GM12875 (cell line): ENCODE measurements around the gene HPS1.

ENCODE experiments used
- H3K4me3 ChIP-seq: one replicate; pipeline ENCODE4 v1.5.1; 2011; ENCODE audit warnings: low read depth, low read length, control low read depth
- TF ChIP-seq, protein P1 (sequence below): IDR thresholded peaks from 2 replicates; pipeline ENCODE4 v1.5.1; 2011; ENCODE audit warnings: low read depth, mild to moderate bottlenecking, control low read depth, inconsistent platforms, low read length, moderate library complexity, borderline replicate concordance; ENCODE audit not compliant: insufficient read depth

HPS1 gene

DNA sequence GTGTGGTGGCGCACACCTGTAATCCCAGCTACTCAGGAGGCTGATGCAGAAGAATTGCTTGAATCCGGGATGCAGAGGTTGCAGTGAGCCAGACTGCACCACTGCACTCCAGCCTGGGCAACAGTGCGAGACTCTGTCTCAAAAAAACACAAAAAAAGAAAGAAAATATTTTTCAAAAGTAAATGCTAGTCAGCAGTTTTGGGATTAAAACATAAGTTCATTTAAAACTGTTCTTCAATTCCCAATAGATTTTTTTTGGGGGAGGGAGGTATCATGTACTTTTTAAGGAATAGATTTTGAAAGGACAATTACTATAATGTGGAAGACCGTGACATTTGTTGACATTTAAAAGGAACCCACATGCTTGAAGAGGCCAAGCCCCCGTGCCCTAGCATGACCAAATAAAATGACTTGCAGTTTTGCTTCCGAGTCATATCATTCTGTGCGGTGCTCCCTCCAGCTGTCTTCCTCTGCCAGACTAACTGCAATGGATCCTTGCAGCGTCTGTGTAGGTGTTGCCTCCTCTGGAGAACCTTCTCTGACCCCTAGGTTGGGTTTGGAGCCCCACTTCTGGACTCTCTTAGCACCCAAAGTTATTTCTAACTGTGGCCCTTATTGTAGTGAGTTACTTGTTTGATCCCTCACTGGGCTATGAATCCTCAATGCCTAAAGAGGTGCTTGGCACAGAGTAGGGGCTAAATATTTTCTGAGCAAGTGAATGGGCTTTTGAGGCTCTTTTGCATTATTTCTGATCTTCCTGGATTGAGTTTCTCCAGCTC is 17.4 kb upstream of the HPS1 start:
- TF ChIP-seq, protein P1, sequence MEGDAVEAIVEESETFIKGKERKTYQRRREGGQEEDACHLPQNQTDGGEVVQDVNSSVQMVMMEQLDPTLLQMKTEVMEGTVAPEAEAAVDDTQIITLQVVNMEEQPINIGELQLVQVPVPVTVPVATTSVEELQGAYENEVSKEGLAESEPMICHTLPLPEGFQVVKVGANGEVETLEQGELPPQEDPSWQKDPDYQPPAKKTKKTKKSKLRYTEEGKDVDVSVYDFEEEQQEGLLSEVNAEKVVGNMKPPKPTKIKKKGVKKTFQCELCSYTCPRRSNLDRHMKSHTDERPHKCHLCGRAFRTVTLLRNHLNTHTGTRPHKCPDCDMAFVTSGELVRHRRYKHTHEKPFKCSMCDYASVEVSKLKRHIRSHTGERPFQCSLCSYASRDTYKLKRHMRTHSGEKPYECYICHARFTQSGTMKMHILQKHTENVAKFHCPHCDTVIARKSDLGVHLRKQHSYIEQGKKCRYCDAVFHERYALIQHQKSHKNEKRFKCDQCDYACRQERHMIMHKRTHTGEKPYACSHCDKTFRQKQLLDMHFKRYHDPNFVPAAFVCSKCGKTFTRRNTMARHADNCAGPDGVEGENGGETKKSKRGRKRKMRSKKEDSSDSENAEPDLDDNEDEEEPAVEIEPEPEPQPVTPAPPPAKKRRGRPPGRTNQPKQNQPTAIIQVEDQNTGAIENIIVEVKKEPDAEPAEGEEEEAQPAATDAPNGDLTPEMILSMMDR, result no peak
- no peak overlapping the region for H3K4me3 ChIP-seq

DNA sequence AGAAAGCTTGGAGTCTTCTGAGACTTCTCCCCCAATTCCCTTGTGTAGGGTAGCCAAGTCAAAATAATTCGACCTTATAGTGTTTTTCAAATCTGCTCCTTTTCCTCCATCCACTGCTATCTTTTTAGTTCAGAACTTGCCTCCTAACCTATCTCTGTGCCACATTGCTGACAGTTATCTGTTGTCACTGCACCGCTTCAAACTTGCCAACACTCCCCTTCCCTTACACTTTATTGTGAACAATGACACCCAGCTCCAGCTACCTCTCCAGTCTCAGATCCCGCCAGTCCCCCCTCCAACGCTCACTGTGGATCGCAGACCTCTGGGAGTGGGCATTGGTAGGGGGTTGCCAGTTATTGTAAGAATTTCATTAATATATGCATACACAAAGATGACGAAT is 16.3 kb upstream of the HPS1 start:
- H3K4me3 ChIP-seq, result no peak overlapping the region
- TF ChIP-seq, protein P1, result no peak

DNA sequence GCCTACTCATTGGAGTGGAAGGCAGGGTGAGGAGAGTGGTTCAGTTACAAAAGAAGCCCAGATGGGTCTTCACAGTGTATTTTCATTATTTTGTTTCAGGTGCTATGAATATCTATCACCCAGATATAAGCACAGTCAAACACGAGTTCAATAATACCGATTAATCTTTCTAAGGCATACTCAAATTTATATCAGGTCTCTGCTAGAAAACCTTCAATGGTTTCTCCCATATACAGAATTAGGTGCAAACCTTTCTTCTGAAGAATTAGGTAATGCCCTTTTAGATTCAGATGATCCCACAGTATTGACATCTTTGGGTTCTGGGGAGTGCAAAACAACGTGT is 14.7 kb upstream of the HPS1 start:
- TF ChIP-seq, protein P1, result no peak
- H3K4me3 ChIP-seq, result no peak overlapping the region

DNA sequence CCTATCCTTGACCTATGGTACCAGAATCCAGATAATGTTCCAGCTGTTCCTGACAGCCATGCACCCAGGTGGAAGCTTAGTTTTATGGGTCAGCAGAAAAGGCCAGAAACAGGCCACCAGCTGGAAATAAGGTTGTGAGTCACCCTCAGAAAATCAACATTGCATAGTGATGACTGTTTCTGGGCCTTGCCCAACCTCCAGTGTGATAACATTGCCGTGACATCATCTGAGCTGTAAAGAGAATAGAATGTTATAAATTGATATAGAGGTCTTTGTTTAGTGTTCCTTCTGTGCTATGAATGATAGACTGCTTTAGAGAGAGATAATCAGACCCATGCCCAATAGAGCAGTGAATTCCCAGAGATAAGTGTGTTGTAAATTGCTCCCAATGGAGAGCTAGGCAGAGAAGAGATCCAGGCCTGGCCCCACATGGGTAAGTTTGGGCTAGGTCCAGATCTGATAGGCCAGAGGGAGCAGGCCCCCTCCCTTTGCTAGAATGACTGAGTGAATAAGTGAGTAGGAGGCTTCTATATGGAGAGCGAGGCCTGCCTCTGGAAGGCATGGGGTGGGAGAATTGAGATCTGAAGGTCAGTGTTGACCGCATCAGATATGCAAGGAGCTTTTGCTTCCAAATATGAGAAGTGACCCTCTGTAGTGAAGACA is 14.2 kb upstream of the HPS1 start:
- TF ChIP-seq, protein P1, result no peak
- H3K4me3 ChIP-seq, result no peak overlapping the region

DNA sequence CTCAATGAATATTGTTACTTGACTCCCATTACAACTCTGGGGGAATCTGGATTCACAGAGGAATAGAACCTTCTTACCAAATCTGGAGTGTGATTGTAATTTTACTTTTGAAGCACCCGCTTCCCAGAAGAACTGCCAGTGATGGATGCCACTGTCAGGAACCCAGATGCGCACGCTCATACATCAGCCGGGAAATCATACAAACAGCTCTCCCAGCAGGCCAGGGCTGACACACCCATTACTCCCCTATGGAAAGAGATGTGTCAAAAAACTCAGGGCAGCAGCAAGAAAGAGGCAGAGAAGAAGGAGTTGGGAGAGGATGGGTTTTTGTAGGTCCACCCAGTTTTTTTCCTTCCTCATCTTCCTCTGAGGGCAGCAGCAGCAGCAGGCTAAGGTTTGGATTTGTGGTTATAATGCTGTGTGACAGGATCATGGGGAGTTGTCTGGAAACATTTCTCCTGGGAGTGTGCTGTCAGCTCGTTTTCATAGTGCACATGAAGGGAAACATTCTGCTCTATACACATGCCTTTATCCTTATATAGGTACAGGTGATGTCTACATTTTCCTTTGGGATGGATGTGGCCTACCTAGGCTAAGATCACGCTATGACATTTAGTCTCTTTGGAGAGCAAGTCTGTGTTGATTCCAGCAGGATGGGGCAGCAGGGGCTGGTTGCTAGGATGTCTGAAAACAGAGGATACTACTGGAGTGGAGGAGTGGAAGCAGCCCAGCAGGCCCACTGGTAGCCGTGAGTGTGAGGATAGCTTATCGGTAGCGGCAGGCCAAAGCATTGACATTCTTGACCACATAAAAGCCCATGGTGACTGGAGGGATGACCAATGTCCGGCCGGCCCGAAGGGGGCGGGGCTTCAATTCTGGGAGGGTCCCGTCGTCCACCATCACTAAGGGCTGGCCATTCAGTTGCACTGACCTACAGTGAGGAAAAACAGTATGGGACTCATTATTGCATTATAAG is 12.4 kb upstream of the HPS1 start:
- H3K4me3 ChIP-seq, result no peak overlapping the region
- TF ChIP-seq, protein P1, result no peak

DNA sequence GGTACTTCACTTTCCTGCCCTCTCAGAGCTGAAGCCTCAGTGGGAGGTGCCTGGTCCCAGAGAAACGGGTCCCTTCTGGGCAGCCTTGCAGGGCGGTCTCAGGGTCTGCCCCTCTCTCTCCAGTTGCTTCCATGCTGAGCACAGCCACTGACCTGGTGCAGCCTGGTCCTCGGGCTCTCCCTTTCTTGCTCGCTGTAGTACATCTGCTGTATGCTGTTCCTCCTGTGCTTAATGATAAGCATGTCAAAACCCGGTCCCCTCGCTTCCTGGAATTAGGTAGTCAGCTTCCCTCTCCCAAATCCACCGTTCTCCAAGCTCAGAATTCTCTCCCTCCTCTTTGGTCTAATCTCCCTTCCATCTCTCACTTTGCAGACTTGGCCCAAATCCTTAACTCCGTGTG is 11.0 kb upstream of the HPS1 start:
- TF ChIP-seq, protein P1, result no peak
- H3K4me3 ChIP-seq, result no peak overlapping the region
